Mesenteric fat pad (tissue), 1 donor: ENCODE measurements around the gene PCDH15. TPM values are rescaled to one million over a fixed set of nuclear protein-coding genes. Genes with fewer than 3 reads are reported as not detected.

ENCODE experiments used
- DNase-seq: peaks from one replicate; pipeline ENCODE4 v3.0.0-alpha.2; 2020; ENCODE audit warnings: low spot score
- total RNA-seq: library from RNA; stranded (reverse); fragmentation: NEBNext Ultra II Directional; extraction: Animal tissue kit (Norgen Biotek cat#: 25700); gene quantifications from one replicate; pipeline ENCODE4 v1.2.1, GENCODE V29; 2021
- donor health status: DM: yes; HTN: yes; CAD: no.

Gene PCDH15
- total RNA-seq, 1 donor from 2014 or later, result not detected

DNA sequence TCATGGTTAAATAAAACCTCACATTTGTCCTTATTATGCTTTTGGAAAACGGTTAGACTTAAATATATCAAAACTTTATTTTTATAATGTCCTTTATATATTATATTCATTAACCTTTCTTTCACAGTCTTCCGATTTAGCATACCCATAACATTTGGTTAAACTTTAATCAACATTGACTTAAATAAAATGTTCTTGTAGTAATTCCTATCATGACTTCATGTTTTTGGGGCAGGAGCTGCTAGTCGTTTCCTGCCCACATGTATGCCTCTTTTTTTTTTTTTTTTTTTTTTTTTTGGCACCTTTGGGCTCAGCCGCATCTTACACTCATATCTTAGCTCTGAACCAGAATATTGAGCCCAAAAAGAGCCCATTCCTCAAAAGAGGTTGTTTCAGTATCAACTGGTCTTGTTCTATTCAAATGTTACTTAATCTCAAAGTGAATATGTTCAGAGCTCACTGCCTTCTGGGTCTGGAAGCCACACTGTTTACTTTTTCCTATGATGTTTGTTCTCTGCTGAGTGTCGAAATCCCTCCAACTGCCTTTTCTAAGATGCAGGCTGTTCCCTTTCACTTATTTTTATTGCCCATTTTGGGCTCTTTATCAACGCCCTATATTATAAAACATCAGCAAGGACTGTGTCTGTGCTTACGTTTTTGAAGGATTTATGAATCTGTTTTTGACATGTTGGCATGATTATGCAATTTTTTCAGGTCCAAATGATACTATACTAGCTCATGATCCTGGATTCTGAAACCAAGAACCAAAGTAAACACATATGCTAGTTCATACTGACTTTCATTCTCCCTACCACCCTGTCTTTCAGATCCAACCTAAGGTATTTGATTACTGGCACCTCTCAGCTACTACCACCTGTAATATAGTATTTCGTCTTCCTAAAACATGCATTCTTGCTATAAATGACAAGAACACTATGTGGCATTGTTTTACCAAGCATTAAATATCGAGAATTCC is 914.4 kb downstream of the PCDH15 start:
- DNase-seq, result no peak

GRCh38 chr10:53864846-53865245 is 936.2 kb downstream of the PCDH15 start:
- DNase-seq, result no peak

DNA sequence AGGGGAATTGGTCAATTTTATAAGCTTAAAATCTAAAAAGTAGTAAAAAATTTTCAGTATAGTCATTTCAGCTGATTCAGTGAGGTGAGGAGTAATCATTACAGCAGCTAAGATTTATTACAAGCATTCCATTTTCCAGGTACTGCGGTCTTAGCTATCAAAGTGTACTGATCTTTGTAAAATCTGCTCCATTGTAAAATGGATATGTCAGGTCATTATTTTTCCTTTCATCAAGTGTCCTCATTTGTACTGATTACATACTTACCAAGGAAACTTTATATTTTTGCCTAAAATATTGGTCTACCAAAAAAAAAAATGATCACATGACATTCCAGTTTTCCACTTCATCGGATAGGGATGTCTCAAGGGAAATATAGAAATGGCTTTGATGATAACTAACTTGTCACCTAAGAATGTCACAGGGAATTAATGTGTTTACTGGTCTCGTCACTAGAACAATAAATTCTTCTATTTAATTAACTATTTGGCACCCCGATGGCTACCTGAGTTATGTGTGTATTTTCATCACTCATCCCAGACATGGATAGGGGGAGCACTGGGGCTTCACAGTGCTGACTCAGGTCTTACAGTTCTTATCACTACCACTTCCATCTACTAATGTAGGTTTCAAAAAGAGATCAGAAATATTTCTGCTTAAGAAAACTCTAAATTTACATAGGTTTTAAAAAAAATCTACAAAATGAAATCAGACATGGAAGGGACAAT is 948.4 kb downstream of the PCDH15 start:
- DNase-seq, result no peak

DNA sequence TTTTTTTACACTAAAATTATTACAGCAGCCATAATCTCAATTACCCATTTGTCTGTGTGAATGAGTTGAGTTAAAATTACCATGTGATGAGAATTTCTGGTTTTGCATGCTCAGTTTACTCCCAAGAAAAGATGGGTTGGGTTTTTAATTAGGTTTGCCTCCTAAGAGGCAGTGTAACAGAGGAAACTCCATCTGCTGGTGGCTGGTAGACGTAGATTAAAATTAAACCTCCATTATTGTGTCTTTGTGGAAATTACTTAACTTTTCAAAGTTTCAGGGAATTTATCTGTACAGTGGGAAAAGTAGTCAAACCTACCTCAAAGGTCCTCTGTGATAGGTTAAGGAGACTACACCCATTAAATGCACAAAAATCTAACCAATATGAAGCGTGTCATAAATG is 954.2 kb downstream of the PCDH15 start:
- no peak for DNase-seq

DNA sequence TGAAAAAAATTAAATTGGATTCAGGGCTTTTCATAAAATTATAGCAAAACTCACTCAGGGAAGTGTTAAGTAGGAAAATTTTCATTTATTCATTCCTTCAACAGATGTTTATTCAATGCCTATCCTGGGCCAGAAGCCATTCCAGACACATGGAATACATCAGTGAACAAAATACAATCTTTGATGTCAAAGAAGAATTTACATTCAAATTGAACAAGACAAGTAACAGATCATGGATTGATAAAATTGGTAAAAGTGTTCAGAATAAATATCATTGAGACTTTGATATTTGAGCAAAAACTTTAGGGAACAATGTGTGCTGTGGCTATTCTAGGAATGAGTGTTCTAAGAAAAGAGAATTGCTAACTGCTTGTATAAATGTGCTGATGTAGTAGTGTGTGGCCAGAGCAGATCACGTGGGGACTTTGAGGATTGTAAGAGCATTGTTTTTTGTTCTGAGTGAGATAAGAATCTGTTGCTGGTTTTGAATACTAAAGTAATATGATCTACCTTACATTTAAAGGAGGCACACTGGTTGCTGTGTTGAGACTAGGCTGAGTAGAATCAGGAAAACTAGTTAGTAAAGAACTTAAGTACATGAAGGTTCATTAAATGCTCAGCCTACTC is 957.2 kb downstream of the PCDH15 start:
- no peak for DNase-seq

DNA sequence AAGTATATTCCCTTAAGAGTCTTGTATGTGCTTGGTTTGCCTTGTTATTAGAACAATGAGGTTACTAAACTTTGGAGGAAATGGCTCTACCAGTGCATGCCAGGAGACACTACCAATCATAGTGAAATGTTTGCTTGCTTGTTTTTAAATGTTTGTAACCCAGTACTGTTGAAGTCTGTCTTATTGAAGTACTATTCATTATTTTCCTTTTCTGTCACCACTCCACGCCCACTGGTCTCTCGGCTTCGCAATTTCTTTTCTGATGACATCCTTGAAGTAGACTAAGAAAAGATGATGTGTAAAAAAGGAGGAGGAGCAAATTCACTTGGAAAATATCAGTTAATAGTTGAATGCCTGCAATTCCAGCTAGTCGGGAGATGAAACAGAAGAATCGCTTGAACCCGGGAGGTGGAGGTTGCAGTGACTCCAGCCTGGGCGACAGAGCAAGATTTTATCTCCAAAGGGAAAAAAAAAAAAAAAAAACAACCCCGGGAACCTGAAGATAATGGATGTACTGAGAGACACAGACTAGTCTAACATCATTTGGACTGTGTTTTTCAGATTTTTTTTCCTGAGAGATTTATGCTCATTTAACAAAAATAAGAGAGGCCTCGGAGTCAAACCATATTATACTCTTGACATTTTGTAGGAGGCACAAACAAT is 959.4 kb downstream of the PCDH15 start:
- DNase-seq, result no peak

DNA sequence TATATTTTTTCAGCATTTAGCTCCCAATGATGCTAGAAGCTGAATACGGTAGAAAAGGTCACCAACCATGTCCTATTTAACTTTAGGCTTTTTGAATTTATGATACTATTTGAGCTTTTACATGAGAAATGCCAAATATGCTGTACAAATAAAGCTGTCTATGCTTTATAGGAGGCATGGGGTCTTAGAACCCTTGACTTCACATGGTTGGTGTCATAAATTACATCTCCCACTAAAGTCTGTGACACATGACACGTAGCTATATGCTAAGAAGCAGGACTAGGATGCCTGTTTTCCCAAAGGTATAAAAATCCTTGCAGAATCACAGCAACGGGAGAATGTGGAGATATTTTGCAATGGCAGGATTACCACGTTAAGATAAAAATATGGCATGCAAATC is 960.4 kb downstream of the PCDH15 start:
- DNase-seq, result no peak

DNA sequence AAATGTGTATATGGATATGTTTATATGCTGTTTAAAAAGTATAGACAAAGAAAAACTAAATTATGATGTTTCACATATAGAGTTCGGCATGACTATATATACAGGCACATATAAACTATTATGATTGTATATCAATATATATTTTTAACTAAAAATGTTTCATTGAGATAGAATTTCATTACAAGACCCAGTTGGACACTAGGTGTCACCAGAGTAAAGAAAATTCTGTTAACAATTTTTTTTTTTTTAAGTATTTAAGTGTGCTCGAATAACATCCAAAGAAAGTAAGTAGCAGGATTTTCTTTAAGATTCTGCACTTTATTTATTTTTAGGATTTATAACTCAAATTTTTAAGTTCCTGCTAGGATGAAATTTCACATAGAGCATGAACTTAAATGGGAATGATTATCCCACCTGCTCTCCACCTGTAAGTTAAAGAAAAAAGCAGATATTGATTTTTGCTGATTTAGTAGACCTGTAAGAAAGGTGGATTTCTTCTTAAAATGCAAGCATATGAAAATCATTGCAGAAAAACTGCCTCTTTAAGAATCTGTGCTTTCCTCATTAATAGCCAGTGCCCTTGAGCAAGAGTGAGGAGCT is 961.5 kb downstream of the PCDH15 start:
- DNase-seq, result no peak

- no peak for DNase-seq
Observed at GRCh38 chr10:53836638-53837037, 964.4 kb downstream of the PCDH15 start.

GRCh38 chr10:53833908-53834307 is 967.1 kb downstream of the PCDH15 start:
- no peak for DNase-seq

DNA sequence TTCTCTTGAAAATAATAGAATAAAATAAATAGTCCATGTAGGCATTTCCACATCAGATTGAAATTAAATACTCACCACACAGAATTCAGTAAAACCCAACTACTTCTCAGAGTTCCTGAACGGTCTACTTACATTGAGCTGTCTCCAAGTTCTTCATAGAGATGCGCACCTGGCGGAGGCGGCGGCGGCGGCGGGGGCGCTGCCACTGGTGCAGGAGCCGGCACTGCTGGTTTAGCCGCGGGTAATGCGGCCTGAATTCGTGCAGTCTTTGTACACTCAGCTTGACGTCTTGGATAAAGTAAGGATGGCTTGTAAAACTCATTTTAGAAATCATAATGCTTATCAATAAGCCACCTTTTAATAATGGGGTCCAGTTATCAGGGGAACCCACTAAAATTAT is 973.8 kb downstream of the PCDH15 start:
- no peak for DNase-seq

- DNase-seq, result no peak
Observed at GRCh38 chr10:53808677-53809372, 992.2 kb downstream of the PCDH15 start.

DNA sequence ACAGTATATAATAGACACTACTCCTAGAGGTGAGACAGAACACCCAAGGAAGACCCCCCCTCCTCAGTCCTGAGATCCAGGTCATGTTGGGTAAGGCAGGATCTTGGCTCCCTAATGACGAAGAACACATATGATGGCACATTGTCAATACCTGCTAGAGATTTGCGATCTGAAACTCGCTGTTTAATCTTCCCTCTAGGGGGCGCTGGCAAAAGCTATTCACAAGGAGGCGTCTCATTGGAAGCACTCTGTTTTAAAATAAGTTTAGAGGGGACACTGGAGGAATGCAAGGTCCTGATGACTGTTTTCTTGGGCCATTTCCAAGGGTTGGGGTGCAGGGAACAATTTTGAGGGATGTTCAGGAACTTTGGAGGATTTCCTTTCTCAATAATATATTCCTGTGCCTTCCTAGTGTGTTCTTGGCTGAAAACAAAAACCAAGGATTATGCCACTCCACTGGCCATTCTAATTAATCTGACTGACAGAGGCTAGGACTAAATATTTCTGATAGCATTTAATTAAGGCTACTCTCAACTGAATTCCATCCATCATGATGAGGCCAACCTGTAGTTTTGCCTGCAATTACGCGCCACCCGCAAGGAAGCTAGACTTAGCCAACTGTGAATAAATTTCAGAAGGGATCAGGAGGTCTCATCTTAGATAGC is 1014.7 kb downstream of the PCDH15 start:
- no peak for DNase-seq

DNA sequence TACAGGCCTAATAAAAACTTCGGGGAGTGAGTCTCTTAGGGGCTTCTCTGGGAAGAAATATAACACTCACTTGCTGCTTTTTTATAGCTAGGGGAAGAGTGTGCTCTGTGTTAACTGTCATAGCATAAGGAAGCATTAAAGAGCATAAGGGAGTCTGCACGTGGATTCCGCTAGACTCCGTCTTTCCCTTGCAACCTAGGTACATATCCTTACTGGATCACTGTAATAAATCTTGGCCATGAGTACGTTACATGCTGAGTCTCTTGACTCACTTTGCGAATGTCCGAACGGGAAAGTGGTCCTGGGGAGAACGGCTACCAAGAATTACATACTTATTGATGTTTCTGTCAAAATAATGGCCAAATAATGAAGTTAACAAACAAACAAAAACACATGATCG is 1029.3 kb downstream of the PCDH15 start:
- no peak for DNase-seq

GRCh38 chr10:53770903-53771302 is 1030.1 kb downstream of the PCDH15 start:
- no peak for DNase-seq

- no peak for DNase-seq
Observed at GRCh38 chr10:53765311-53765710, 1035.7 kb downstream of the PCDH15 start.

DNA sequence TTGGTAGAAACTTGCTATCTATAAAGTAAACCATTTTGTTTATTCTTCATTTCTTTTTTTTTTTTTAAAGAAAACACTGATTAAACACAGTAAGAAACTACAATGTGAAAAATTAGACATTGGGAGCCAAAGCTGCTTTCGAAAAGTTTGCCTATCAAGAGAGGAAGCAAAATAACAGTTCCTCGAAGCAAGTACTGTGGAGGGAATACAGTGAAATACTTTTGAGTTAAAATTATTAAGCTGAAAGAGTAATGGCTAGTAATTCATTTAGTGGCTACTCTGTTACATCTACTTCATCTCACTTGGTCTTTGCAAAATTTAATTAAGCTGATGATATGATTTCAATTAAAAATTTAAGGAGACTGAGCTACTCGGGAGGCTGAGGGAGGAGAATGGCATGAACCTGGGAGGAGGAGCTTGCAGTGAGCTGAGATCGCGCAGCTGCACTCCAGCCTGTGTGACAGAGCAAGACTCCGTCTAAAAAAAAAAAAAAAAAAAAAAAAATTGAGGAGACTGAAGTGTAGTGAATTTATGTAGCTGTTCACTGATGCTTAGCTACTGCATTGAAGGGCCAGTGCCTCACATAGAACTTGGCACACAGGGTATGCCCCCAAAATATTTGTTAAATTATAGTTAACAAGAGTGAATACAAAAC is 1046.3 kb downstream of the PCDH15 start:
- DNase-seq, result no peak
